Stimulated activated CD8-positive, alpha-beta memory T cell treated with anti-CD3 and anti-CD28 coated beads, Interleukin-7, amount 100 ng/mL, for 1 hour (primary cell): ENCODE data around the gene LRP1-AS.

Experiments used
- DNase-seq, 2 donors: peaks; one replicate each; pipeline ENCODE4 v3.0.0-alpha.2; 2020; ENCODE audit warnings: low read depth in 2 of 2

Gene LRP1-AS

DNA sequence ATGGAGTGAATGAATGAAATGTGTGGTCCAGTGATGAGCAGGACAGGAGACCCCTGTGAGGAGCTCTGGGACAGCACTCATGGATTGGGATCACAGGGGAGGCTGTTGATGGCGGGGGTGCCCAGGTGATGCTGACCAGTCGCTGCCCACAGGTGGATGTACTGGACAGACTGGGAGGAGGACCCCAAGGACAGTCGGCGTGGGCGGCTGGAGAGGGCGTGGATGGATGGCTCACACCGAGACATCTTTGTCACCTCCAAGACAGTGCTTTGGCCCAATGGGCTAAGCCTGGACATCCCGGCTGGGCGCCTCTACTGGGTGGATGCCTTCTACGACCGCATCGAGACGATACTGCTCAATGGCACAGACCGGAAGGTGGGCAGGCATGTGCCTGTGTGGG is 13.3 kb upstream of the LRP1-AS start:
- DNase-seq = no peak

DNA sequence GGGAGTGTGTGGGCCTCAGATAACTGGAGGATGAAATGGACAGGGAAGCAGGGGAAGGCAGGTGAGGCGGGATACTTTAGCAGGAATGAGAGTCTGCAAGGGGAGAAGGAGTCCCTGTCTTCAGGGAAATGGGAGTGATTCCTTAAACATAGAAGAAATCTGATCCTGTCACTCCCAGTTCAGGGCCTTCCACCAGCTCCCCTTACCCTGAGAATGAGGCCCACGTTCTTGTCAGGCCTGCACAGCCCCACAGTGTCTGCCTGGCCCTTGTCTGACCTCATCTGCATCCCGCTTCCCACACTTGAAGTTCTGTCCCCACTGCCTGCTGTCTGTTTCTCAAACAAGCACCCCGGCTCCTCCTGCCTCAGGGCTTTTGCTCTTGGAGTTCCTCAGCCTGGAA is 12.6 kb upstream of the LRP1-AS start:
- DNase-seq = no peak

DNA sequence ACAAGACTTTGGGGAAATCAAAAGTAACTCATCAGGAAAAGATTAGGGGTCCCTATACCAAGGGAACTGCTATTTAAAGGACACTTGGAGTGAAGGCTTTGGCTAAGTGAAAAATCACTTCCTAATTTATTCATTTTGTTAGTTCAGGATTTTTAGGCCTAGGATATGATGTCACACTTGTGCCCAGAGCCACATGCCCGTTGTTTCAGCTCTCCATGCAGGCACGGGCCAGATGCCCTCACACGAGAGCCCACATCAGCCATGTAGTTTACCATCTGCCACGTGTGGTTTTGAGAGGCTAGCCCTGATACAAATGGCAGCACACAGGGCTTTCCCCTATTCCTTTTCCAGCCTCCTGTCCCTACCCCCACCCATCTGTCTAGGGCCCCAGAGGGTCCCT is 11.9 kb upstream of the LRP1-AS start:
- no peak for DNase-seq

DNA sequence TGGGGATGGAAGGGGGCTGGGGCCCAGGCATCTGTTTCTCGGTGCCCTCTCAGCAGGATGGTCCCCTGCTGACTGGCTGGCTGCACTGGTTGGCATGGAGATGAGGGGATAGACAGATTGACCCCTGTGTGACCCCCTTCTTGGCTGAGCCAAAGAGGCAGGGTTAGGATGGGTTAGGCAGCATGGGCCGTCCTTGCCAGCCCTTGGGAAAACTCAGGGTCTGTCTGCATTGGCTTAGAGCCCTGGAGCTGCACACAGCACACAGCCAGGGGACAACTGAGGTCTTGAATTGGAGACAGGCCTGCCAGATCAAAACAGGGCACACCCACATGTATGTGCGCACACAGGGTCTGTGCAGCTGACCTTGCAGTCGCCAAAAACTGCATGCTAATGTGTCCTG is 11.2 kb upstream of the LRP1-AS start:
- DNase-seq = no peak

DNA sequence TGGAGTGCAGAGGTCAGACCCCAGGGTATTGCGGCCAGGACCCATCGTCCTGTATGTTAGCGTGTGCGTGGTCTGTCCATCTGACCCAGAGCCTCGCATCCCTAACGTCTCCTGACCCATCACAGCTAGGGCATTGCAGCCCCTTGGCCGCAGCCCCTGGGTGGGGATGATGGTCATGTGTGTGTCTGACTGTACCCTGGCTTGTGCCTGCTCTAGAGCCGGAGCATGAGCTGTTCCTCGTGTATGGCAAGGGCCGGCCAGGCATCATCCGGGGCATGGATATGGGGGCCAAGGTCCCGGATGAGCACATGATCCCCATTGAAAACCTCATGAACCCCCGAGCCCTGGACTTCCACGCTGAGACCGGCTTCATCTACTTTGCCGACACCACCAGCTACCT is 10.8 kb upstream of the LRP1-AS start:
- no peak for DNase-seq

DNA sequence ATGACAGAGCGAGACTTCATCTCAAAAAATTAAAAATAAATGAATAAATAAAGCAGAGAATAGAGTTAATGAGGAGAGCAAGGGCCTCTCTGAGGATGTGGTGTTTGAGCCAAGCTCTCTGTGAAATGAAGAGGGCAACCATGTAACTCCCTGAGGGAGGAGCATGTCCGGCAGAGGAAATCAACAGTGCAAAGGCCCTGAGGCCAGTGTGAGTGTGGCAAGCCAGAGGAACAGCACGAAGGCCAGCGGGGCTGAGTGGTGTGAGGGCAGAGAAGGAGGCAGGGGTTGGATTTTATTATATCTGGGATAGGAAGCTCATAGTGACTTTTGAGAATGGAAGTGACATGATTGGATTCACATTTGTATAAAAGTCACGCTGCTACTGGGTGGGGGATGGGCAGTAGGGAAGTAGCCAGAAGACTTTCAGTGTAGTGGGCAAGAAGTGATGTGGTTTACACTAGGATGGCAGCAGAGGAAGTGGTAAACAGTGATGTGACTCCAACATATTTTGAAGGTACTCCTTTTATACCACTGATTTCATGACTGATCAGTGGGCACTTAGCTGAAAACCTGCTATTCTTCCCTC is 10.3 kb upstream of the LRP1-AS start:
- DNase-seq = no peak

DNA sequence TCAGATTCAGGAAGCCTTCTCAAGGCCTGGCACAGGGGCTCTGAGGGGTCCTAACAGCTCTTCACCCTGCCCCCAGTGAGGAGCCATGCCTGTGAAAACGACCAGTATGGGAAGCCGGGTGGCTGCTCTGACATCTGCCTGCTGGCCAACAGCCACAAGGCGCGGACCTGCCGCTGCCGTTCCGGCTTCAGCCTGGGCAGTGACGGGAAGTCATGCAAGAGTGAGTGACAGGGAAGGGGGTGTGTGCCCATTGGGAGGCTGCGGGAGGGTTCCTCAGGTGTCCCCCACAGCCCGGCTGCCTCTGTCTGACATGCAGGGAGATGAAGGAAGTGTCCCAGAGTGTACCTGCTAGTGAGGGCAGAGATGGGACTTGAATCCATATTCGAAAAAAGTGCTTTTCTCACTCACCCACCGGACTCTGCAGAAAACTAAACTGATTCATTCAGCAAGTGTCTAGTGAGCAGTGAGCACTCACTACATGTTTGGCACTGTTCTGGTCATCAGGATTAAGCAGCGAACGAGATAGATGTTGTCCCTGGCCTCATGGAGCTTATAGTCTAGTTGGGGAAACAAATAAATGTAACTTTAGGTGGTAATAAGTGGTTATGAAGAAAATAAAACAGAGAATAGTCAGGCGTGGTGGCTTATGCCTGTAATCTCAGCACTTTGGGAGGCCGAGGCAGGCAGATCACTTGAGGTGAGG is 9.4 kb upstream of the LRP1-AS start:
- no peak for DNase-seq

DNA sequence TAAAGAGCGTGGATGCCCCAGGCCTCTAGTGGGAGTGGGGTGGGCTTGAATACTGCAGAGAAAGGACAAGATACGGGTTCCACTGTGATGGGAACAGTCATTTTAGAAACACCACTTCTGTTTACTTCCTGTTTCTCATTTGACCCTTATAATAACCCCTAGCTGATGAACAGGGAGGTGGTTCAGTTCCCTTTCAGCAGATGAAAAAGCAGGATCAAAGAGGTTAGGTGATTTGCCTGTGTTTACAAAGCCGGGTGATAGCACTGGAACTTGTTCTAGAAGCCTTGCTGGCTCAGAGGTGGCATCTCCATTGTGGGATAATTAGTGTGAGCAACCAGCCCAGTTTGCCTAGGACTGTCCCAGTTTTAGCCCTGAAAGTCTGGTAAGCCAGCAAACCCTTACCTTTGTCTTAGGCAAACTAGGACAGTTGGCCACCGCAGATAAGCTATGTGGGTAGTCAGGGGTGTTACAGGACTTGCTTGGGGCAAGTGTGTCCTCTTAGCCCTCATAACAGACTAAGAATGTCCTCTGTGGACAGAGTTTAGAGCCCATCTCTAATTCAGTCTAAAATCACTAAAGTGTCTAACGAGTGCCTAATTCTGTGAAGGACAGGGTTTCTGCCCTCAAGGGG is 7.5 kb upstream of the LRP1-AS start:
- no peak for DNase-seq

DNA sequence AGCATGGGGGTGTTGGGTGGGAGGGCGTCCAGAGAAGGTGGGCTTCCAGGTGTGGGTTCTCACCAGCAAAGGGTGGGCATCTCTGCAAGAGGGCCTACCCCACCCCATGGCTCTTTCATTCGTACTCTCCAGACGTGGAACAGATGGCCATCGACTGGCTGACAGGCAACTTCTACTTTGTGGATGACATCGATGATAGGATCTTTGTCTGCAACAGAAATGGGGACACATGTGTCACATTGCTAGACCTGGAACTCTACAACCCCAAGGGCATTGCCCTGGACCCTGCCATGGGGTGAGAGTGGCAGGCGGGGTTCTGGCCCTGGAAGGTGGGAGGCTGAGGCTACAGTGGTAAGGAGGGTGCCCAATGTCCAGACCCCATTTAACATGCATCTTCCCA is 6.7 kb upstream of the LRP1-AS start:
- DNase-seq = no peak

DNA sequence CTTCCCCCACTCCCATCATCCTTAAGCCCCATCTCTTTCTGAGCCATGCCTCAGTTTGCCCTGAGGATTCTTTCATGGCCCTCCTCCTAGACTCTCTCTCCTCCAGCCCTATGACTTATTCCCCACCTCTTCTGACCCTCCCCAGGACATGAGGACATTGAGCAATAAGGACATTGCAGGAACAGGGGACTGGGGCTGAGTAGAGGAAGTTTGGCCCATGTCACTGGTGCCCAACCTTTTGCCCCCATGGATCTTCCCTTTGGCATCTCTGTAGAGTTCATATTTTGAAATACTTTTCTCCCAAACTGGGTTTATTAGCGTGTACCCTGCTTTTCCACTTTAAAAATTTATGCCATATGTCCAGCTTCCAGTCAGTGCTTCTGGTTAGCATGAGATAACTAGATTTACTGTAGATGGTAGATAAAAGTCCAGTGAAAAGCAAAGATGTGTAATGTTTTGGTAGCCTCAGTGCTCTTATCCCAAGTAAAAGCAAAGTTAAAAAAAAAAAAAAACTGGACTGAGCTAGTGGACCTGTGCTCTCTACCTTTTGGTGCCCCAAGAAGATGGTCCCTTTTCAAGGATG is 6.1 kb upstream of the LRP1-AS start:
- no peak for DNase-seq

DNA sequence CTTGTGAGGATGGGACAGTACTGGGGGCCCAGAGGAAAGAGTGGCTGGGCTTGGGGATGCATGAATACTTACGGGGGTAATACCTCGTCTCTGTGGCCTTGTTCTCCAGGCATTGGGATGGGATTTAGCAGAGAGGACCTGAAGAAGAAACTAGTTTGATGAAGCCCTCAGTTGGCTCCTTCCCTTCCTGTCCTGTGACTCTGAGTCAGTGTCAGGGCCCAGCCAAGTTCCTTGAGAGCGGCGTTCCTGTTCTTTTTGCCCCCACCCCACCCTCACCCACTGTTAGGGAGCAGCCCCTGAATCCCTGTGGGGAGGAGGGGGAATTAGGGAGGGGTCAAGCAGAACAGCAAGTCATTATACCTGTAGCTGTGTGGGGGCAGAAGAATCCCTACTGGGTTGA is 5.2 kb upstream of the LRP1-AS start:
- DNase-seq = no peak

DNA sequence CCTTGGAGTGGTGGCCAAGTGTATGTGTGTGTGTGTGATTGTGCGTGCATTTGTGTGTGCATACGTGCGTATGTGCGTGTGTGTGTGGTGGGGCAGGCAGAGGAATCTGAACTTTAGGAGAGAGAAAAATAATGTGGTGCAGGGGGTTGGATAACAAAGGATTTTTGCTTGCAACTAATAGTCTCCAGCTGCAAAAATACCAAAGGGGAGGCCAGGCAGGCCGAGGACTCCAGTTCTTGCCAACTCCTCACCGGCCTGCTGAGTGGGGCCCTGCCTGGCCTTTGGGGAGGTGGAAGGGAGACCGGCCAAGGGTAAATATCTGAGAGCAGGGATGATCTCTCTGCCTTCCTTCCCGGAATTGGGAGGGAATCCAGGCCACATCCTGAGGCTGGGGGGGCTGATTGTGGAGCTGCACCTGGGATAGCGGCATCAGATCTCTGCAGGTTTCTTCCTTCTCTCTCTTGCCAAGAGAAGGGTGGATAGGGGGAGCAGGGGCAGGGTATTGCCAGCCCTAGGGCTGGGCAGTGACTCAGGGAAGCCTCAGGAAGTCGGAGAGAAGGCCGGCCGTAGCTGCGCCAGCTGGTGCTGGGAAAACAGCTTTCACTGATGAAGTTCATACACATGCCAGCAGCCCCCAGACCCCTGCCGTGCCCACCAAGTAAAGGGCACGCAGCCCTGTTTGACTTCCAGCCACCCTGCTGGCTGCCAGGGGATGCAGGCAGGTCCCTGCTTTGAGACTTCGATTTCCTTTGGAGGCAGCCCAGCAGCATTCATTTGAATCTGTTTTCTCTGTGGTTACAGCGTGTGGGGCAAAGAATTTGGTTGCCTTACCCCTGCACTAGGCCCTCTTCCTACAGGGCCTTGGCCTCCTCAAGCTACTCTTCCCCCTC is 4.6 kb upstream of the LRP1-AS start:
- no peak for DNase-seq

DNA sequence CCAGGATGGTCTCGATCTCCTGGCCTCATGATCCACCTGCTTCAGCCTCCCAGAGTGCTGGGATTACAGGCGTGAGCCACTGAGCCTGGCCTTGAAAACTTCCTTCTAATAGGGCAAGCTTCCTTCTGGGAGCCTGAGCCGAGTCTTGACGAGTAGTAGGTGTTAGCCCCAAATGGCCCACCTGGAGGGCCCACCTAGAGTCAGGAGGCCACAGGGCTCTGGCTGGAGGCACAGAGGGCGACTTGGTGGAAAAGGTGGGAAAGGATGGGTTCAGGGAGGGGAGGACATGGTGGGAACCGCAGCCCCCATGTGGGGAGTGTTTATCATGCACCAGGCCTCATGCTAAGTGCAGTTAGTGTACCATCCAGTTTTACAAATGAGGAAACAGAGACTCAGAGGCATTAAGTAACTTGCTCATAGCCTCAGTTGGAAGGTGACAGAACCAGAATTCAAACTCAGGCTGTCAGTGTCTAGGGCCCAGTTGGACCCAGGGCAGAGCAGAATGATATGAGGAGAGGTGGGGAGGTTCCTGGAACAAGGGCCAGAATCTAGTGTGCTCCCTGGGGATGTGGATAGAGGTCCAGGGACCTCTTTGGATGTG is 3.1 kb upstream of the LRP1-AS start:
- DNase-seq = no peak

DNA sequence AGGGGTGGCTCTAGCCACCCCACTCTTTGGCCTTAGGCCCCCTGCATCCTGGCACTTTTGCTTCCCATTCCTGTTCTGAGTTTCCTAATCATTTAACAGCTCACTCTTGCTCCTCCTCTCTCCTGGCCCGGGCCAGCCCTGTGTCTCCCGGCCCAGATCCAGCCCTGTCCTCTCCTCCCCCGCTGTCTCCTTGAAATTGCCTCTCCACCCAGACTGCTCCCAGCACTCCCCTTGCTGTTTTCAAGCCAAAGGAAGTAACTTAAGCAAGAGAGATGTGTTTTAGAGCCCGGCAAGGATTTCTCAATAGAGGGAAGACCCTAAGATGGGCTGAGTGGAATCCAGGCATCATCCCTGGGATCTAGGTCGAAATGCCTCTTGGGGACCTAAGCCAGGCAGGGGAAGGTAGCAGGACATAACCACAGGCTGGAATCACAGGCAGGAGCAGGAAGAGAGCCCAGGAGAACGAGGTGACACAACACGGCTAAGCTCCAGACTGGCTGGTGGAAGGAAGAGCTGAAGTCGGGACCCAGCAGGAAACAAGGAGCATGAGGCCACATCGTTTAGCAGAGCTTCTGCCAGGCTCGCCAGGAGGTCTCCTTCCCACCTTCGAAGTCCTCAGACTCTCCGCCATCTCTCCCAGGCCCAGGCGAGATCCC is 2.0 kb upstream of the LRP1-AS start:
- DNase-seq = no peak

DNA sequence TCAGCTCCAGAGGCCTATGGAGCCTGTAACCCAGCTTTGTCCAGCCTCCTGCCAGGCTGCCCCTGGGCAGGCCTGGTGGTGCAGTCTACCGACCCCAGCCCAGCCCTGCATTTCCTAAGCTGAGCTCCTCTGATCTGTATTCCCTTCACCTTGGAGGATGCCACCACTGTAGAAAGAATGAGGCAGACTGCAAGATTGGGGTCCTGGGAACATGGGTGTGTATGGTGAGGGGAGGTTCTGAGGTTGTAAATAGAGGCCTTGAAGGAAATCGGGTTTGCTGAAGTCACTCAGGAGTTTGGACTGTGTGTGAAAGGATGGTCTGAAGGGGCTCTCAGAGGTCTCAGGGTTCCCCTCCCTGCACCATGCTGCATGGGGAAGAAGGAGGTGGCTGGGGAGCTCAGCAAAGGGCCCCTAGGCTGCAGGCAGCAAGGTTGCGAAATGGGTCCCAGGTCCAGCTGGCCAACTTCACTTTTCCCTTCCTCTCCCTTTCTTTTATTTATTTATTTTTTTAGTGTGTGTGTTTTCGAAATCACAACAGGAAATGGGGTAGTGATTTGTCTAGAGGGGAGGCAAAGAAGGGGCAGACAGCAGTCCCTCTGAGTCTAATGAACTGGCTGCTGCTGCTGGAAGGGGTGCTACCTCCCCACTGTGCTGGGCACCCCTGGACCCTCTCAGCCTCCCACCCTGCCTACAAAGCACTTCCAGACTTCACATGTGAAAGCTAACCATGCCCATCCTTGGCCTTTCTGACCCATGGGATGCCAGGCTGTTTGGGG is 1.2 kb upstream of the LRP1-AS start:
- DNase-seq = no peak

DNA sequence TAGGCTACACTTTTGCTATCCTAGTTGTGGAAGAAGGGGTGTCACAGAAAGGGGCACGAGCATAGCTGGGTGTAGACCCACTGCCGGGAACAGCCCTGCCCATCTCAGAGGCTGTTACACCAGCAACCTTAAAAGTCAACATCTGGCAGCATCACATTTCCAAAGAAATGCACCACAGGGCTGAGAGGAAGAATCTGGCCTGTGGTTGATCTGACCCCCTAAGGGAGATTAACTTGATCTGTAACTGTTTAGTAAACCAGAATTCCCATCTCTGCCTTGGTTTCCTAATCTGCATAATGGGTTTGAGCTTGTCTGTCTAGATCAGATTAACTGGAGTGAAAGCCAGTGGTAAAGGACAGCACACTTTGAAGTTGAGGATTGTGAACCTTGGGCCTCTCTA is 1.3 kb downstream of the LRP1-AS start:
- DNase-seq = no peak

DNA sequence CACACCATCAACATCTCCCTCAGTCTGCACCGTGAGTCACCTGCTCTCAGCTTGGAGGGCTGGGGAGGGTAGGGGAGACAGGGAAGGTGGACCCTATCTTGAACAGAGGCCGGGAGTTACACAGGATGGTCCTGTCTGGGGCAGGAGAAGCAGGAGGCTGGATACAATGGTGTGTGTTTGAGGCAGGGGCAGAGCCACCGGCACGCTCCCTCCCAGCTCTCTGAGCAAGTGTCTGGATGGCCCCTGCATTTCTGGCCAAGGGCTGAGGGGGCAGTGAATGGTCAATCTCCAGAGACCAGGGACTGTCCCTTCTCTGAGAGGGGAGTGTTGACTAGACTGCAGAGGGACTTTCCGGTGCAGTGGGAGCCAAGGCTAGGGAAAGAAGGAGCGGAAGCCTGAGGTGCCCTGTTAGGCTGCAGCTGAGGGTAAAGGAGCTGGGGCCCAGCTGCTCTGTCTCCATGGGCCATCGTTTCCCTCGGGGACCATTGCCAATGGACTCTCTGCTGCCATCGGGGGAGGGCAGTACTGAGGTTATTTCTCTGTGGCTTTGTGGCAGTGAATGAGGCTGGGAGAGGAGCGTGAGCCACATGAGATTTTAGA is 1.9 kb downstream of the LRP1-AS start:
- no peak for DNase-seq

DNA sequence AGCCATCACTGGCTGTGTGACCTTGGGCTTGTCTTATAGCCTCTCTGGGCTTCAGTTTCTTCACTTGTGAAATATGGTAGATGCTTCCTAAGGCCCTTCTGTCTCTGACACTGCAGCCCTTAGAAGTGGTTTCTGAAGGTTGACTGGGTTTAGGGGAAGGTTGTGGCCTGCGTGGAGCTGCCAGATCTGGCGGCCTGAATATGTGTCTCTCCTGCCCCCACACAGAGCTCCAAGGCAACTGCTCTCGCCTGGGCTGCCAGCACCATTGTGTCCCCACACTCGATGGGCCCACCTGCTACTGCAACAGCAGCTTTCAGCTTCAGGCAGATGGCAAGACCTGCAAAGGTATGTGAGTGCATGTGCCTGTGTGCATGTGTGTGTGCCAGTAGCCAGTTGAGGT is 4.0 kb downstream of the LRP1-AS start:
- no peak for DNase-seq

DNA sequence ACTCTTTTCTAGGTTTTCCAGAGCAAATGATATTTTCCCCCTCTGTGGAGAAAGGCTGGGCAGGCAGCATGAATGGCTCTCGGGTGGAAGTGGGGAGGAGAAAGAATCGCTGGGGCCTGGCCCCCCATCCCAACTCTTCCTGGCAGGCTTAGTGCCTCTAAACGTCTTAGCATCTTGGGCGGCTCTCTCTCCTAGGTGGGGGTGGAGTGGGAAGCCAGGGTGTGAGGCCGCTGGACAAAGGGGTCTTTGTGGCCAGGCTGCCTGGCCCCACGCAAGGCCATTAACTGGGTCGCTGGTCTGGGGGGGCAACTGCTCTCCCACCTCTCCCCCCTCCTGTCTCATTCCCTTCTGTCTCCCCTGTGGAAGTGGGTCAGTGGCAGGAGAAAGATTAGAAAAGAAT is 4.7 kb downstream of the LRP1-AS start:
- no peak for DNase-seq

DNA sequence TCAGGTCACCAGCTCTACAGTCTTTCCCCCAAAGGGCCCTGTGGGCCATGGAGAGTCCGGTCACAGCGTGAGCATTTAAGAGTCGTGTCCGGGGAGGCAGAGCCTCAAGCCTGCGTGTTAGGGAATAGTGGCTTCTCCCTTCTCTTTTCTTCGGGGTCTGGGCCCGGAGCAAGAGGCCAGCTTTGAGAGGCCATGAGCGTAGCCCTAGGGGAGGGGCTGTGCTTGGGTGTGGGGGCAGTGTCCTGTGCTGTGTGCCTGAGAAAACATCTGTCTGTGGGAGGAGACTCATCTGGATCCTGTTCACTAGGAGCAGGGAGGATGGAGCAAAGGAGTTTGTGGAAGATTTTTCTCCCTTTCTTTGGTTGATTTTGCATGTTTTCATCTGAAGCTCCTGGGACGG is 5.3 kb downstream of the LRP1-AS start:
- DNase-seq = no peak
